Tibial nerve (tissue), 3 donors: ENCODE data around the gene ECHDC3.

Source experiments
- CTCF ChIP-seq, 5 experiments: fragments of 200-600 bp in 3 of 5; fragments of 450-650 bp in 2 of 5; sonication (generic) in 3 of 5; IDR thresholded peaks; one replicate each; pipeline ENCODE4 v1.5.1; 2016 to 2019; ENCODE audit warnings: antibody characterized with exemption in 5 of 5, mild to moderate bottlenecking in 3 of 5, moderate library complexity in 2 of 5
- POLR2A ChIP-seq, 2 donors: fragments of 450-650 bp; IDR thresholded peaks; one replicate each; pipeline ENCODE4 v1.6.1; 2017; ENCODE audit warnings: antibody characterized with exemption in 2 of 2, mild to moderate bottlenecking in 2 of 2, moderate library complexity in 2 of 2

GRCh38 chr10:11813177-11813576 lies 71.0 kb downstream of the ECHDC3 start:
- TF ChIP-seq CTCF (IDR thresholded peaks at IDR 0.05) (no peak), POLR2A (IDR thresholded peaks at IDR 0.05) (no peak)
